NCI-H2029 (cell line): ENCODE results near the gene KCNQ1.

Experiments
- DNase-seq: peaks from one replicate; lab custom pipeline; 2025; lab: John Stamatoyannopoulos, UW

Gene KCNQ1

GRCh38 chr11:2732940-2733628 lies 288.3 kb downstream of the KCNQ1 start:
- DNase-seq: no peak

GRCh38 chr11:2734181-2735052 lies 289.6 kb downstream of the KCNQ1 start:
- no peak for DNase-seq

- DNase-seq: no peak
Observed at GRCh38 chr11:2735053-2735589, 290.3 kb downstream of the KCNQ1 start.

GRCh38 chr11:2736577-2737225 lies 291.9 kb downstream of the KCNQ1 start:
- no peak for DNase-seq

GRCh38 chr11:2737226-2737590 lies 292.4 kb downstream of the KCNQ1 start:
- no peak for DNase-seq

DNA sequence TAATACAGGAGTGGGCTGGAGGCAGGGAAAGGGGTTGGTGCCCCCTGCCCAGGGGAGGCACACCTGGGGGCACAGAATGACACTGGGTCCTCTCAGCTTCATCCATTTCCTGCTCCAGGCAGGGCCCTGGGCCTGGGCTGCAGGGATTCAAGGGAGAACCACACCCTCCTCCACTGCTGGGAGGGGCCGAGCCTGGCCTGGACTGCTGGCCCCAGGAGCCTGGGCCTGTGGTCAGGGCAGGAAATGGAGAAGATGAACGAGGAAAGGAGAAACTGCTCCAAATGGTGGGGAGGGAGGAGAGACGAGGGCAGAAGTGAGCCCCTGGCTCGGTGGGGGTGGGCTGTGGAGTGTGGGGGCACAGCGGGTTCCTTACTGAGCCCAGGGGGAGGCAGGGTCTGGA lies 293.1 kb downstream of the KCNQ1 start:
- no peak for DNase-seq

DNA sequence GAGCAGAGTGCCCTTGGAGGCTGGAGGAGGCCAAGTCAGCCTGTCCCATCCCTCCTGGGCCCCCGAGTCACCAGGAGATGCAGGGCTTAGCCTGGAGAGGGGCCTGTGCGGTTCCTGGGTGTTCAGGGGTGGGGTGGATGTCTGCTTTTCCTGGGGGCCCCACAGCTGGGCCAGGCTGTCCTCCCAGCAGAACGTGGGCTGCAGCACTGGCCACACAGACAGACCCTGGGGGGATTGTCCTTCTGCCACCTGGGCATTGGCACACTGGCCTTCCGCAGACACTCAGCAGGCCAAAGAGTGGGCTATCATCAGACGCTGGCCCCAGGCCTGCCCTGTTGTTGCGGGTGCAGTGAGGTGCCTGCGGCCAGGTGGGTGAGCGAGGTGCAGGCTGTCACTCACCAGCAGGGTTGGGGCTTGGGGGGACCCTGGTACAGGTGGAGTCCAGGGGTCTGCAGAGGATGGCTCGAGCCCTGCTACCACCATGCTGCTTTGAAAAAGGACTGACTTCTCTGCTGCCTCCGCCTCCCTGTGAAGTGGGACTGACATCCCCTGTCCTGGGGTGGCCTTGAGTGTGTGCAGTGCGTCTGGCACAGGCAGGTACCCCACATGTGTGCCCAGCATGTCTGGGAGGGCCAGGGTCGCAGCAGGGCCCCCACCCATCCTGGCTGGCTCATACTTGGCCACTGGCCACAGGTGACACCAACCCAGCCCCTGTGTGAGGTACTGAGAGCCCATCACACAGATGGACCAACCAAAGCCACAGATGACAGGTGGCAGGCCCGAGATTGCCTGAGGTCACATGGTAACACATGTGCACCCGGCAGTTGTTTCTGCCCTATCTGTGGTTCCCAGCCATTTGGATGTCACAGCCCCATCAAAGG lies 294.0 kb downstream of the KCNQ1 start:
- DNase-seq: no peak

- no peak for DNase-seq
Observed at GRCh38 chr11:2739531-2740274, 294.9 kb downstream of the KCNQ1 start.

- DNase-seq: no peak
Observed at GRCh38 chr11:2740275-2740940, 295.6 kb downstream of the KCNQ1 start.

GRCh38 chr11:2741006-2741376 lies 296.2 kb downstream of the KCNQ1 start:
- DNase-seq: no peak

- no peak for DNase-seq
Observed at GRCh38 chr11:2741377-2742131, 296.7 kb downstream of the KCNQ1 start.

DNA sequence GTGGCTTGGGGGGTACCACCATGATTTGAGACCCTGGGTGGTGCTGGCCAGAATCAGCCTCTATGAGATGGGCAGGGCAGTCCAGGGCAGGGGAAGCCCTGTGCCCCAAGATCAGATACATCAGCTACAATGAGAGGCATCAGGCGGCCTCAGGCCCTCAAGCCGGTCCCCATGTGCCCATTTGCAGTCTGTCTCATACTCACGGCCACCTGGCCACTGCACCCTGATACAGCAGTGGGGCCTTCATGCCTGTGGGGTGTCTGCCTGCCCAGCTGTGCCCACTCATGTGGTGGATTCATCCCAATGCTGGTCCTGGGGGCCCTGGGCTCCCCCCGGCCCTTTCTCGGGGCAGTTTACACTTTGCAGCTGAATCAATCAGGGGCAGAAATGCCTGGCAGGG lies 297.4 kb downstream of the KCNQ1 start:
- no peak for DNase-seq

- no peak for DNase-seq
Observed at GRCh38 chr11:2742611-2743426, 298.0 kb downstream of the KCNQ1 start.

DNA sequence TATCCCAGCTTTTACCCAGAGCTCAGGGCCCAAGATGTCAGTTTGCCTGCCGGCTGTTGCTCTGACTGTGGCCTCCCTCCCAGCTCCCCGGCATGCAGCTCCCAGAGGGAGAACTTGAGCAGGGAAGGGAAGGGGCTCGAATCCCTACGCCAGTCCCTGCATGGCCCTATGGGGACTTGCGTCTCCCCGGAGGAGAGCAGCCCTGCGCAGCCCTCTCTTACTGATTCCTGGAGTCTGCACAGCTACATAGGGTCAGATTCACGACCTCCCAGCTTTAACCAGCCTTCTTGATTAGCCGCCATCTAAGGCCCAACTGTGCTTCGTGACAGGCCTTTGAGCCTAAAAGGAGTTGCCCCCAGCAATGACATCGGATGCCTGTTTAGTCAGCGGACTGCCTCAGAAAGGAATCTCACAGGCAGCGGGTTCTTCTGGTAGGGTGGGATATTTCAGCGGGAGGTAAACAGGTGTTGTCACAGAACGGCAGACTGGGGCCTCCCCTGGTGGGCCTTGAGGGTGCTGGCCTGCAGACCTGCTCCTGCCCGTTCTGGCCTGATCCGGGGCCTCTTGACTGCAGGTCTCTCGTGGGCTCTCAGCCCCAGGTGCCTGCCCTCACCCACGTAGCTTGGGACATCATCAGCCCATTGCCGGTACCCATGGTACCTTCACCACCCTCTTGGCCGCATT lies 298.8 kb downstream of the KCNQ1 start:
- DNase-seq: no peak

DNA sequence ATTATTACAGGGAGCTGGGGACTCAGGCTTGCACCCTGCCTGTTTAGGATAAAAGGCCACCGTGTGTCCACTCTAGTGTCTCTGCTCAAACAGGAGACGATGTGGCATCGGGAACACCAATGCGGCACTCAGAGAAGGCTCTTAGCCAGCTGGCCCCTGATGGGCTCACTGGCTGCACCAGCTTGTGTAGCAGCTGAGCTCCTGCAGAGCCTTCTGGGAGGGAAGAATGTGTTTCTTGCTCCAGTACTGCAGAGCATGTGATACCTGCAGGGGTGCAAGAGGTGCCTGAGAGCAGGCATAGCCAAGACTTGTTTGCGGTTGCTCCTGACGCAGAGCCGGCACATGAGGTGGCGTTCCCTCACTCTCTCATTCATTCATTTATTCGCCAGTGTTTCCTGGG lies 299.4 kb downstream of the KCNQ1 start:
- no peak for DNase-seq

GRCh38 chr11:2745511-2745910 lies 300.7 kb downstream of the KCNQ1 start:
- DNase-seq: no peak

DNA sequence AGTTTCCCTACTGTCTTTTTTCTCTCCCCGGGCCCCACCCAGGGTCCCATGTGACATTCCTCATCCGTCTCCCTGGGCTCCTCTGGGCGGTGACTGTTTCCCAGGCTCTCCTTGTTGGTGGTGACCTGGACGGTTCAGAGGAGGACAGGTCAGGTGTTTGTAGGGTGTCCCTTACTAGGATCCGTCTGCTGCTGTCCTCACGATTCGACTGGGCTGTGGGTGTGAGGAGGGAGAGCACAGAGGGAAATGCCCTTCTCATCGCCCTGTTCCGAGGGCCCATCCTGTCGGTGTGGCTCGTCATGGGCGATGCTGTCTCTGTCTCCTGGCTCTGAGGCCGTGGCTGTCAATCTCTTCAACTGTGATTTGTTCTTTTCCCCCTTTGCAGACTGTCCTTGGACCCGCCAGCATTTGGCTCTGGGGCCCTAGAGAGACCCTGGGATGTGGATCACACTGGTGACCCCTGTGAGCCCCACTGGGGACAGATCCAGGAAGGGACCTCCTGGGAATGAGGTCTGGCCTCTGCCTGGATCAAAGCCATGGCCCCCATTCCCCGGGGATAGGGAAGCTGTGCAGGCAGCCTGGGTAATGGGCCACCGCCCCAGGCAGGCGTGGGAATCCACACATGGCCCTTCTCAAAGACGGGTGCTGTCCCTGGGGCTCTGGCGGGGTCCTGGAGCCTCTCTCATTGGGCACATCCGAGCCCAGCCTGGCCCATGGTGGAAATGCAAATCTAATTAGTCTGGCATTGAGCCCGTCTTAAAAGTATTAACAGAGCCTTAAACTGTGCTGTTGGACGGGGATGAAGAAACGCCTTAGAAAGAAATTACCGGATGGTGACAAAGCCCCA lies 301.8 kb downstream of the KCNQ1 start:
- DNase-seq: no peak
